ENCODE results near the gene NUAK2.
"Not testable (repeated sequence)": the region's sequence is repeated elsewhere in the genome, so short reads cannot be mapped to it uniquely, and the experiment has no call there.

Gene NUAK2

DNA sequence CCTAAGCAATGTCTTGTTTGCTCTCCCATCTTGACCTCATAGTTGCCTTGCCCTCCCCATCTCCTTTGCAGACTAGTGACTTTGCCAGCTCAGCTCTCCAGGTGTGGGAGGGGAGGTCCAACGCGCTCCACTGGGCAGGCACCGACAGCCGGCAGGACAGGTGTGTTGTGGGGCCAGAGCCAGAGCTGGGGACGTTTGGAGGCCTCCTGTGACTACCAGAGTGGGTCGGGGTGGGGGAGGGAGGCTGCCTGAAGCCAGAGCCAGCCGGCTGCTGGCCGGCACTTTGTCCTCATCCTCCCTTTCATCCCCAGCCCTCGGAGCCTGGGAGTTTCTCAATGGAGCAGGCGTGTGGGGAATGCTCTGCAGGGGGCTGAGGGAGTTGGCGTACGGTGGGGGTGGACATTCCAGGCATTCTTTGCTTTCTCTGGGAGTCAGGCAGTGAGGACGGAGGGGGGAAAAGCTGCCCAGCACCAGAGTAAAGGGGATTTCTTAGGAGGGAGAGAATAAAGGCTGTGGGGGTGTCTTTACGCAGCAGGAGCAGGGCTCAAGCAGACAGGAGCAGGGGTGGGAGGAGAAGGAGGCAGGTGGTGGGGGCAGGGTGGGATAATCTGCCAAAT, 20.2 kb downstream of the NUAK2 start:
- H3K4me1 ChIP-seq (ENCODE audit: insufficient read depth, low read length): peaks cover 34% of the 10 kb centered on the region
- peak overlapping the region; percentile 91 for H3K27ac ChIP-seq (ENCODE audit: low read length)
- H3K27me3 ChIP-seq (ENCODE audit: insufficient read depth, low read length): no peaks in the 10 kb centered on the region

DNA sequence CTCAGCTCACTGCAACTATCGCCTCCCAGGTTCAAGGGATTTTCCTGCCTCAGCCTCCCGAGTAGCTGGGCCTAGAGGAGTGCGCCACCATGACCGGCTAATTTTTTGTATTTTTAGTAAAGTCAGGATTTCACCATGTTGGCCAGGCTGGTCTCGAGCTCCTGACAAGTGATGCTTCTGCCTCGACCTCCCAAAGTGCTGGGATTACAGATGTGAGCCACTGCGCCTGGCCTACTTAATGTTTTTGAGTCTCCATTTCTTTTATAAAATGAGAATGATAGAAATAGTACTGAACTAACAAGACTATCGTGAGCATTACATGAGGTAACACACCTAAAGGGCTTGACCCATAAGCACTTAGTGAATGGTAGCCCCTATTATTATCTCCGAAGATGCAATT, 21.4 kb downstream of the NUAK2 start:
- Histone ChIP-seq H3K9ac (ENCODE audit: low read depth, low read length) (peak overlapping the region; percentile 85; the same call in 1 of the 2 replicates), H3K27ac (ENCODE audit: low read length) (peak overlapping the region; percentile 86), H3K4me1 (ENCODE audit: insufficient read depth, low read length) (peaks cover 43% of the 10 kb centered on the region), H3K27me3 (ENCODE audit: insufficient read depth, low read length) (no peaks in the 10 kb centered on the region), H3K4me3 (ENCODE audit: low read length) (no peak overlapping the region), H3K9me3 (ENCODE audit: insufficient read depth, low read depth, low read length) (no peaks in the 10 kb centered on the region), H3K36me3 (ENCODE audit: insufficient read depth, low read depth, low read length) (peaks cover 31% of the 10 kb centered on the region)

More for the DNA sequence above, 20.2 kb downstream of the NUAK2 start:
- peak overlapping the region; percentile 43 for H3K4me3 ChIP-seq (ENCODE audit: low read length)
- peak overlapping the region; percentile 85 for H3K9ac ChIP-seq (ENCODE audit: low read depth, low read length)
- peaks cover 42% of the 10 kb centered on the region for H3K36me3 ChIP-seq (ENCODE audit: insufficient read depth, low read depth, low read length)
- H3K9me3 ChIP-seq (ENCODE audit: insufficient read depth, low read depth, low read length): no peaks in the 10 kb centered on the region

DNA sequence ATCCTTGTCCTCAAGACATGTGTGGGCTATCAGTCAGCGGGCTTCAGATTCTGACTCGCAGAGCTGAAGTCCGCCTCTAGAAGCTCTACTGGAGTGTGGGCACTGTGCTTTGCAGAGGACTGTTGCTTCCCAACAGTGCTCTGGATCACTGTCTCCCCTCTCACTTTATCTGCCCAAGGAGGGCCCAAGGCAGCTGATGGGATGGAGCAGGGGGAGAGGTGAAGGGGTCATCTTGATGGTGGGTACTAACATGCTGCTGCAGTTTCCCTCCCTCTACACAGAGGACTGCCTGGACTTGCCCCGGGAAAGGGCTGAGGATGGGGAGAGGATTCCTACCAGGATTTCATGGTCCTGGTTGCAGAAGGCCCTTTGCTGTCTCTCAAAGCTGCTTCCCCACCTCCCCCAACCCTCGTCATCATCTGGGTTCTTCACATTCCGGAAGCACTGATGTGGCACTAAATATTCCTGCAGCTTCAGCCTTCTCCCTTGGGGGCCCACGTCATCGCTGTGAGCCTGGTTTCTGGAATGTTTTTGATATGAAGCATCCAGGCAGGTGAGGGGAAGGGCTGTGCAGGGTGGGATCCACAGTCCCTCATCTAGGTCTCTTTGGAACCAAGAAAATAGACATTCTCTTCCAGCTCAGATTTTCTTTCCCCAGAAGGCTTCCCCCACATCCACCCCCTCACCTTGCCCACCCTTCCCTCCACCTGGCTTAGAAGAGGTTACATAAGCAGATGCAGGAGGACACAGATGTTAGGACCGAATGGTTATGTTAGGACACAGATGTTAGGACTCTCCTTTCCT, 23.2 kb downstream of the NUAK2 start:
- Histone ChIP-seq H3K9me3 (ENCODE audit: insufficient read depth, low read depth, low read length) (no peaks in the 10 kb centered on the region), H3K4me3 (ENCODE audit: low read length) (no peak overlapping the region), H3K36me3 (ENCODE audit: insufficient read depth, low read depth, low read length) (peaks cover 13% of the 10 kb centered on the region), H3K4me1 (ENCODE audit: insufficient read depth, low read length) (peaks cover 59% of the 10 kb centered on the region), H3K27me3 (ENCODE audit: insufficient read depth, low read length) (no peaks in the 10 kb centered on the region), H3K9ac (ENCODE audit: low read depth, low read length) (peak overlapping the region; percentile 58; the same call in 1 of the 2 replicates), H3K27ac (ENCODE audit: low read length) (peak overlapping the region; percentile 38)

DNA sequence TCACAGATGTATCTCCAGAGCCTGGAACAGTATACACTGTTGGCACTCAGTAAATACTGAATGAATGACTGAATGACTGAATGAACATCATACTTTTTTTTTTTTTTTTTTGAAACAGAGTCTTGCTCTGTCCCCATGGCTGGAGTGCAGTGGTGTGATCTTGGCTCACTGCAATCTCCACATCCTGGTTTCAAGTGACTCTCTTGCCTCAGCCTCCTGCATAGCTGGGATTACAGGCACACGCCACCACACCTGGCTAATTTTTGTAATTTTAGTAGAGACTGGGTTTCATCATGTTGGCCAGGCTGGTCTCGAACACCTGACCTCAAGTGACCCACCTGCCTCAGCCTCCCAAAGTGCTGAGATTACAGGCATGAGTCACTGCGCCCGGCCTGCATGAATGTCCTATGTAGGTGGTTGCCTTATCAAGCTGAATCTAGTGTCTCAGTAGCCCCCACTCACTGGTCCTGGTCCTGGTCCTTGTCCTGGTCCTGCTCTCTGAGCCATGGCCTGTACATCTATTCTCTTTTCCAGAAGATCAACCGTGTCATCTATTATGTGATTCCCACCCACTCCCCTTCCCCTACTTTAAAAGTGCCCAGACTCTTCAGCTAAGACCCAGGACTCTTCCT, 23.9 kb downstream of the NUAK2 start:
- H3K36me3 ChIP-seq (ENCODE audit: insufficient read depth, low read depth, low read length); H3K4me3 ChIP-seq (ENCODE audit: low read length); H3K9me3 ChIP-seq (ENCODE audit: insufficient read depth, low read depth, low read length); H3K27me3 ChIP-seq (ENCODE audit: insufficient read depth, low read length): not testable (repeated sequence)
- H3K27ac ChIP-seq (ENCODE audit: low read length): peak overlapping the region; percentile 38
- H3K4me1 ChIP-seq (ENCODE audit: insufficient read depth, low read length): peaks cover 60% of the 10 kb centered on the region
- peak overlapping the region; percentile 58; the same call in 1 of the 2 replicates for H3K9ac ChIP-seq (ENCODE audit: low read depth, low read length)

GRCh38 chr1:205296154-205296553, 25.4 kb downstream of the NUAK2 start:
- H3K9me3 ChIP-seq (ENCODE audit: insufficient read depth, low read depth, low read length): no peaks in the 10 kb centered on the region
- peaks cover 52% of the 10 kb centered on the region for H3K4me1 ChIP-seq (ENCODE audit: insufficient read depth, low read length)
- H3K27ac ChIP-seq (ENCODE audit: low read length): peak overlapping the region; percentile 98

DNA sequence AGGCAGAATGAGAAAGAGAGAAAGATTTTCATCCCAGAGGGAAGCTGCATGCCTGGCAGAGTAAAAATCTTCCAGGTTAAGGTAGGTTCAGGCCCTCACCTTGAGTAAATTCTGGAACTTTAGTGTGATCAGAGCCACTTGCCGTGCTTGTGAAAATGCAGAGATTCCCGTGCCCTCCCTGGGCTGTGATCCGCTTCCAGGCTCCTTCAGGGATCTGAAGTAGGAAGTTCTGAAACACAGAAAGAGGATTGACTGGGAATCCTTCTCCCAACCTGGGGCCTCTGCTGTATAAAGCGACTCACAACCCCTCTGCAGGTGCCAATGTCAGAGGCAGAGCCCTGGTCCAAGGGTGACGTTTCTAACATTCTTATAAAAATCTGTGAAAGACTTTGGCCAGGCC, 26.6 kb downstream of the NUAK2 start:
- peak overlapping the region; percentile 31; the same call in 1 of the 2 replicates for H3K4me3 ChIP-seq (ENCODE audit: low read length)
- H3K27me3 ChIP-seq (ENCODE audit: insufficient read depth, low read length): no peaks in the 10 kb centered on the region
- peak overlapping the region; percentile 98 for H3K27ac ChIP-seq (ENCODE audit: low read length)
- H3K9ac ChIP-seq (ENCODE audit: low read depth, low read length): peak overlapping the region; percentile 85
- peaks cover 41% of the 10 kb centered on the region for H3K4me1 ChIP-seq (ENCODE audit: insufficient read depth, low read length)
- H3K36me3 ChIP-seq (ENCODE audit: insufficient read depth, low read depth, low read length): no peaks in the 10 kb centered on the region
- no peaks in the 10 kb centered on the region for H3K9me3 ChIP-seq (ENCODE audit: insufficient read depth, low read depth, low read length)

More at GRCh38 chr1:205296154-205296553, 25.4 kb downstream of the NUAK2 start:
- H3K4me3 ChIP-seq (ENCODE audit: low read length): no peak overlapping the region
- H3K36me3 ChIP-seq (ENCODE audit: insufficient read depth, low read depth, low read length): no peaks in the 10 kb centered on the region
- peak overlapping the region; percentile 85; the same call in 1 of the 2 replicates for H3K9ac ChIP-seq (ENCODE audit: low read depth, low read length)
- H3K27me3 ChIP-seq (ENCODE audit: insufficient read depth, low read length): no peaks in the 10 kb centered on the region

- Histone ChIP-seq H3K9ac (ENCODE audit: low read depth, low read length) (peak overlapping the region; percentile 85), H3K4me3 (ENCODE audit: low read length) (peak overlapping the region; percentile 31; the same call in 1 of the 2 replicates), H3K4me1 (ENCODE audit: insufficient read depth, low read length) (peaks cover 40% of the 10 kb centered on the region), H3K27me3 (ENCODE audit: insufficient read depth, low read length) (no peaks in the 10 kb centered on the region), H3K36me3 (ENCODE audit: insufficient read depth, low read depth, low read length) (no peaks in the 10 kb centered on the region), H3K27ac (ENCODE audit: low read length) (peak overlapping the region; percentile 98), H3K9me3 (ENCODE audit: insufficient read depth, low read depth, low read length) (no peaks in the 10 kb centered on the region)
Measured at GRCh38 chr1:205294175-205294917, 27.2 kb downstream of the NUAK2 start.

DNA sequence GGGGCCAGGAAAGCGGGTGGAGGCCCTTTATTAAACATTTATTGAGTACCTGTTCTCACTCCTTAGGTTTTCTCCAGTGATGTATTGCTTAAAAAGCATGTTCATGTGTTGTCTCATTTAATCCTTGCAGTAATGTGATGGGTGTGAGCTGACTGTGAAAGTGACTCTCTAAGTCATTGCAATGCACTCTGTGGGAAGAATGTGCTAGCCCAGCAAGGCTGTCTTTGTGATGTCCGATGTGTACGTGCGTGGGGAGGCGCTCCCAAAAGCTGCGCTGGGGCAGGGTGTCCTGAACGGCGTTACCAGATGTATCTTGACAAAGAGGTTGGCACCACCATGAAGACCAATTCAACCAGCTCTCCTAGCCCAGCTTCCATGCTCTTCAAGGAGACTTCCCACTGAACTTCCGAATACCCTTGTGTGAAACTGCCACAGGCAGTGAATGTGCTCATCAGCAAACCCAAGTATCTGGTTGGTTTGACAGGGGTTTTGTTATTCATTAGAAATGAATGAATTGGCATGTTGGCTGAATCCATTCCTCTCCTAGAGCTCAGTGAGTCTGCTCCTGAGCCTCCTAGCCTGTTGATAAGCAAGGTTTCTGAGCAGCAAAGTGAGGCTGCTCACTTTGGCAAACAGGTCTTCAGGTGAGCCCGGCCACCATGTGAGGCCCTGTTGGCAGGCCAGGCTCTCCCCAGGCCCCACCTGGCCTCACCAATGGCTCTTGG, 28.0 kb downstream of the NUAK2 start:
- H3K27ac ChIP-seq (ENCODE audit: low read length): peak overlapping the region; percentile 98
- H3K4me3 ChIP-seq (ENCODE audit: low read length): no peak overlapping the region; the same call in 1 of the 2 replicates
- H3K9me3 ChIP-seq (ENCODE audit: insufficient read depth, low read depth, low read length): no peaks in the 10 kb centered on the region
- no peaks in the 10 kb centered on the region for H3K27me3 ChIP-seq (ENCODE audit: insufficient read depth, low read length)
- H3K9ac ChIP-seq (ENCODE audit: low read depth, low read length): peak overlapping the region; percentile 85; the same call in 1 of the 2 replicates
- no peaks in the 10 kb centered on the region for H3K36me3 ChIP-seq (ENCODE audit: insufficient read depth, low read depth, low read length)
- peaks cover 36% of the 10 kb centered on the region for H3K4me1 ChIP-seq (ENCODE audit: insufficient read depth, low read length)

- Histone ChIP-seq H3K9me3 (ENCODE audit: insufficient read depth, low read depth, low read length) (no peaks in the 10 kb centered on the region), H3K9ac (ENCODE audit: low read depth, low read length) (no peak overlapping the region), H3K4me3 (ENCODE audit: low read length) (no peak overlapping the region), H3K27ac (ENCODE audit: low read length) (no peak overlapping the region), H3K4me1 (ENCODE audit: insufficient read depth, low read length) (peaks cover 32% of the 10 kb centered on the region), H3K27me3 (ENCODE audit: insufficient read depth, low read length) (no peaks in the 10 kb centered on the region), H3K36me3 (ENCODE audit: insufficient read depth, low read depth, low read length) (no peaks in the 10 kb centered on the region)
Measured at GRCh38 chr1:205291596-205291995, 29.9 kb downstream of the NUAK2 start.

- Histone ChIP-seq H3K36me3 (ENCODE audit: insufficient read depth, low read depth, low read length) (no peaks in the 10 kb centered on the region), H3K27ac (ENCODE audit: low read length) (no peak overlapping the region), H3K27me3 (ENCODE audit: insufficient read depth, low read length) (no peaks in the 10 kb centered on the region), H3K4me3 (ENCODE audit: low read length) (no peak overlapping the region), H3K4me1 (ENCODE audit: insufficient read depth, low read length) (peaks cover 23% of the 10 kb centered on the region), H3K9me3 (ENCODE audit: insufficient read depth, low read depth, low read length) (no peaks in the 10 kb centered on the region), H3K9ac (ENCODE audit: low read depth, low read length) (no peak overlapping the region)
Measured at GRCh38 chr1:205287767-205288559, 33.6 kb downstream of the NUAK2 start.
